H1 (cell line): ENCODE results near the gene ADAMTS17. TPM values are rescaled to one million over a fixed set of nuclear protein-coding genes. Genes with fewer than 3 reads are reported as not detected.

Experiments used
- CTCF ChIA-PET: fragments of 300-600 bp; sonication (Branson Sonifier 250); formaldehyde crosslinking; loops from one replicate; lab custom pipeline; 2021; ENCODE audit not compliant: partially characterized antibody; lab: Charles Lee
- POLR2A ChIA-PET: fragments of 300-600 bp; sonication (Branson Sonifier 250); formaldehyde crosslinking; loops from one replicate; lab custom pipeline; 2021; ENCODE audit warnings: inconsistent platforms; ENCODE audit not compliant: partially characterized antibody; lab: Charles Lee
- DNase-seq, 2 experiments: peaks; one replicate each; pipeline versions ENCODE4 v3.0.0 to v3.0.0-alpha.2; 2010 to 2022; ENCODE audit warnings: low spot score in 2 of 2, low read depth in 1 of 2, mixed read lengths in 1 of 2
- FAIRE-seq: peaks from 2 replicates; lab custom pipeline; 2011; peaks lifted over from hg19 to GRCh38; lab: Jason Lieb, UNC
- H2AFZ ChIP-seq: 2 replicates; pipeline ENCODE4 v1.8.1; 2012; ENCODE audit warnings: low read length, inconsistent platforms
- H2AK5ac ChIP-seq: 2 replicates; pipeline ENCODE4 v1.6.1; 2013; ENCODE audit warnings: low read depth, low read length
- H2BK120ac ChIP-seq: replicated peaks from 2 replicates; pipeline ENCODE3; 2013; ENCODE audit warnings: low read depth, low read length, inconsistent platforms
- H2BK12ac ChIP-seq: 2 replicates; pipeline ENCODE4 v1.6.1; 2013; ENCODE audit warnings: low read depth, low read length
- H2BK15ac ChIP-seq: 2 replicates; pipeline ENCODE4 v1.6.1; 2013; ENCODE audit warnings: low read length
- H2BK20ac ChIP-seq: 2 replicates; pipeline ENCODE4 v1.6.1; 2013; ENCODE audit warnings: low read length
- H2BK5ac ChIP-seq: 2 replicates; pipeline ENCODE4 v1.6.1; 2013; ENCODE audit warnings: low read depth, low read length
- H3K14ac ChIP-seq: 2 replicates; pipeline ENCODE4 v1.6.1; 2013; ENCODE audit warnings: inconsistent platforms; ENCODE audit not compliant: insufficient read length
- H3K18ac ChIP-seq: 2 replicates; pipeline ENCODE4 v1.6.1; 2013; ENCODE audit warnings: low read length; ENCODE audit errors: extremely low read depth
- H3K23ac ChIP-seq: 2 replicates; pipeline ENCODE4 v1.6.1; 2013; ENCODE audit warnings: inconsistent platforms; ENCODE audit not compliant: insufficient read length
- H3K23me2 ChIP-seq: 2 replicates; pipeline ENCODE4 v1.6.1; 2013; ENCODE audit warnings: low read depth, low read length
- H3K27ac ChIP-seq: 2 replicates; pipeline ENCODE4 v1.6.1; 2011; ENCODE audit warnings: low read depth, low read length, inconsistent platforms
- H3K27me3 ChIP-seq, 4 experiments: replicated peaks in 1 of 4; 1 replicate in 1 of 4; 2 replicates in 3 of 4; pipeline versions ENCODE4 v1.6.1 to v1.8.1; 2011 to 2013; ENCODE audit warnings: low read length in 3 of 4, mild to moderate bottlenecking in 3 of 4, inconsistent platforms in 2 of 4, mixed read lengths in 2 of 4, moderate library complexity in 1 of 4; ENCODE audit not compliant: control insufficient read depth in 3 of 4, insufficient read depth in 3 of 4; ENCODE audit errors: extremely low read depth in 1 of 4
- H3K36me3 ChIP-seq, 4 experiments: 2 replicates each; pipeline versions ENCODE4 v1.6.1 to v1.8.1; 2011 to 2013; ENCODE audit warnings: mild to moderate bottlenecking in 4 of 4, low read length in 3 of 4, moderate library complexity in 2 of 4, control low read depth in 1 of 4, inconsistent platforms in 1 of 4; ENCODE audit not compliant: insufficient read depth in 4 of 4, control insufficient read depth in 2 of 4
- H3K4ac ChIP-seq: replicated peaks from 2 replicates; pipeline ENCODE3; 2013; ENCODE audit warnings: low read length, low read depth, mixed read lengths, inconsistent platforms; ENCODE audit not compliant: insufficient read length
- H3K4me1 ChIP-seq, 4 experiments: replicated peaks in 1 of 4; 1 replicate in 1 of 4; 2 replicates in 3 of 4; pipeline versions ENCODE4 v1.6.1 to v1.8.1; 2011 to 2013; ENCODE audit warnings: low read length in 3 of 4, inconsistent platforms in 2 of 4, mixed read lengths in 1 of 4; ENCODE audit not compliant: insufficient read depth in 4 of 4, control insufficient read depth in 3 of 4
- H3K4me2 ChIP-seq, 2 experiments: 2 replicates each; pipeline versions ENCODE4 v1.6.1 to v1.8.1; 2011 to 2013; ENCODE audit warnings: low read depth in 2 of 2, low read length in 2 of 2, control low read depth in 1 of 2, inconsistent platforms in 1 of 2, mild to moderate bottlenecking in 1 of 2; ENCODE audit not compliant: insufficient read depth in 1 of 2
- H3K4me3 ChIP-seq, 4 experiments: fragments of 200-600, 300-600 bp in 1 of 4; sonication (generic), shearing (Covaris generic), sonication (Bioruptor Twin) in 1 of 4; 2 replicates each; pipeline versions ENCODE4 v1.5.1 to v1.8.1; 2011 to 2016; ENCODE audit warnings: low read length in 4 of 4, low read depth in 3 of 4, control low read depth in 2 of 4, inconsistent platforms in 2 of 4, mild to moderate bottlenecking in 2 of 4, mixed read lengths in 1 of 4, moderate library complexity in 1 of 4; ENCODE audit not compliant: insufficient read depth in 2 of 4; ENCODE audit errors: extremely low read depth in 1 of 4
- H3K56ac ChIP-seq: replicated peaks from 2 replicates; pipeline ENCODE3; 2013; ENCODE audit warnings: low read depth, mild to moderate bottlenecking, mixed read lengths, low read length, inconsistent platforms; ENCODE audit not compliant: insufficient read length
- H3K79me1 ChIP-seq: 2 replicates; pipeline ENCODE4 v1.6.1; 2013; ENCODE audit warnings: low read depth, low read length, control low read depth
- H3K79me2 ChIP-seq, 2 experiments: 2 replicates each; pipeline versions ENCODE4 v1.6.1 to v1.8.1; 2012 to 2013; ENCODE audit warnings: low read length in 2 of 2, mild to moderate bottlenecking in 2 of 2, inconsistent platforms in 1 of 2; ENCODE audit not compliant: insufficient read depth in 2 of 2, control insufficient read depth in 1 of 2
- H3K9ac ChIP-seq, 4 experiments: replicated peaks in 1 of 4; 1 replicate in 1 of 4; 2 replicates in 3 of 4; pipeline versions ENCODE4 v1.6.1 to v1.8.1; 2011 to 2013; ENCODE audit warnings: low read depth in 3 of 4, low read length in 3 of 4, control low read depth in 2 of 4, mild to moderate bottlenecking in 2 of 4, moderate library complexity in 2 of 4, inconsistent platforms in 1 of 4; ENCODE audit errors: extremely low read depth in 1 of 4
- H3K9me3 ChIP-seq, 2 experiments: 2 replicates each; pipeline versions ENCODE4 v1.6.1 to v1.8.1; 2012 to 2013; ENCODE audit warnings: mild to moderate bottlenecking in 2 of 2, moderate library complexity in 2 of 2, control low read depth in 1 of 2, inconsistent platforms in 1 of 2, low read depth in 1 of 2, low read length in 1 of 2, mixed read lengths in 1 of 2; ENCODE audit not compliant: insufficient read depth in 2 of 2
- H4K20me1 ChIP-seq, 2 experiments: replicated peaks in 1 of 2; 2 replicates each; pipeline versions ENCODE3 to v1.8.1; 2011 to 2013; ENCODE audit warnings: inconsistent platforms in 2 of 2, low read length in 2 of 2, mild to moderate bottlenecking in 1 of 2; ENCODE audit not compliant: insufficient read depth in 2 of 2, control insufficient read depth in 1 of 2
- H4K5ac ChIP-seq: 2 replicates; pipeline ENCODE4 v1.6.1; 2013; ENCODE audit warnings: low read length, low read depth, mixed read lengths, inconsistent platforms; ENCODE audit not compliant: insufficient read length
- H4K8ac ChIP-seq: 2 replicates; pipeline ENCODE4 v1.8.0; 2013; ENCODE audit warnings: mild to moderate bottlenecking, moderate library complexity, low read length, inconsistent platforms; ENCODE audit not compliant: insufficient read depth; ENCODE audit errors: extremely low read depth
- H4K91ac ChIP-seq: replicated peaks from 2 replicates; pipeline ENCODE3; 2013; ENCODE audit warnings: low read length, mixed read lengths, inconsistent platforms; ENCODE audit not compliant: insufficient read length
- CHD2 ChIP-seq: IDR thresholded peaks from 2 replicates; pipeline ENCODE4 v1.6.1; 2012; ENCODE audit warnings: low read length, improper control_type of control experiment
- SAP30 ChIP-seq: fragments of 300-600 bp; sonication (generic); IDR thresholded peaks from 2 replicates; pipeline ENCODE4 v1.7.1; 2012; ENCODE audit warnings: low read length, moderate library complexity, mild to moderate bottlenecking, inconsistent platforms; ENCODE audit not compliant: insufficient read depth, insufficient replicate concordance
- SIX5 ChIP-seq: IDR thresholded peaks from 2 replicates; pipeline ENCODE4 v1.6.1; 2011; ENCODE audit warnings: mild to moderate bottlenecking, low read depth, low read length
- SP1 ChIP-seq: IDR thresholded peaks from 2 replicates; pipeline ENCODE4 v1.6.1; 2011; ENCODE audit warnings: low read depth, low read length
- ZNF274 ChIP-seq: IDR thresholded peaks from 2 replicates; pipeline ENCODE4 v1.7.0; 2012; ENCODE audit warnings: low read length, borderline replicate concordance; ENCODE audit errors: extremely low read depth
- WGBS, 2 experiments: shearing (Covaris generic) in 1 of 2; methylation state at CpG; one replicate each; pipeline versions ENCODE4 v1.1.6 to v1.1.7; 2013 to 2015; ENCODE audit warnings: low lambda C conversion rate in 2 of 2, mixed read lengths in 2 of 2, inconsistent platforms in 1 of 2, low coverage in 1 of 2, missing lambda C conversion rate in 1 of 2; ENCODE audit not compliant: insufficient replicate concordance in 2 of 2, insufficient coverage in 1 of 2, insufficient read length in 1 of 2; ENCODE audit errors: extremely low coverage in 1 of 2, missing lambda C conversion rate in 1 of 2; 5-methylcytosine and 5-hydroxymethylcytosine counted together
- polyA plus RNA-seq, 7 experiments: library from polyadenylated mRNA; depleted of rRNA in 3 of 7; stranded (reverse) in 5 of 7; unstranded in 2 of 7; fragments of >200 nt in 5 of 7; fragments of 200-250 nt in 2 of 7; gene quantifications; 1 replicate in 5 of 7; 2 replicates in 1 of 7; 4 replicates in 1 of 7; pipeline versions ENCODE4 v1.2.1 to v1.2.3, GENCODE V29; 2011 to 2013; ENCODE audit warnings: missing spikeins in 2 of 7, mixed read lengths in 2 of 7
- total RNA-seq: library from RNA; stranded (reverse); fragmentation: NEBNext Ultra II Directional; extraction: Animal tissue kit (Norgen Biotek cat#: 25700); gene quantifications from 2 replicates; pipeline ENCODE4 v1.2.1, GENCODE V29; 2021

ADAMTS17 gene
- total and polyA plus RNA-seq, 2 of the 8 experiments (the other 6 are each of a cell fraction or from before 2014, with no cell fraction given) = 0.51 to 1.7 TPM

DNA sequence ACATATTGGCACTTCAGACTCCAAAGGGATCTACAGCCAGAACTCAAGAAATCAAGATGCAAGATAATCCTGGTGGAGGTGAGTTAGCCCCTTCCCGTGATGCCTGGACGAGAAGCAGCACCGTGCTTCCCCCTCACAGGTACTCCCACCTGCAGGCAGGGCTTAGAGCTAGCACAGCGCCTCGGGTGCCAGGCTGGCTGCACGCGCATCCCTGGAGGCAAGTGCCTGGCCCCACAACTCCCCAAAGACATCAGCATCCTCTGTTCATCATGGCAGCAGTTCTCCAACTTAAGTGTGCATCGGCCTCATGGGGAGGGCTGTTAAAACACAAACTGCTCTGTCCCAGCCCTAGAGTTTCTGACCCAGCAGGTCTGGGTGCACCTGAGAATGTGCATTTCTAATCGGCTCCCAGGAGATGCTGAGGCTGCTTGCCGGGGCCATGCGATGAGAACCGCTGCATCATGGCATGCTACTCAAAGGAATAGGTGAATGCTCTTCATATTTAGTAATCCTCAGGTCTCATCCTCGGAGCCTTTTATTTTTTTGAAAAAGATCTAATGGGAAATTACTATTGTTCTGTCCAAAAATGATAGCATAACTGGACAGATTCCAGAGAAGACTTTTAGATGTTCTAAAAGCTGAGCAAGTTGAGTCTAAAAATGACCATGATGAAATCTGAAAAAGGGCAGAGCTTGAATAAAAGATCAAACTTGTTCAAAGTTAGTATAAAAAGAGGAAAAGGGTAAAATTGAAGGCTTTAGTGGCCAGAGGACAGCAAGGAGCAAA is 244.2 kb downstream of the ADAMTS17 start:
- Histone ChIP-seq H3K23me2 (no peaks in the 10 kb centered on the region), H3K4me1 (peaks cover 0 to 3% (median 0%) of the 10 kb centered on the region in 4 experiments; a peak in 1 of 7 replicates), H3K23ac (no peak overlapping the region), H3K79me2 (no peaks in the 10 kb centered on the region), H3K4ac (no peak overlapping the region), H2AFZ (no peak overlapping the region), H3K9me3 (no peaks in the 10 kb centered on the region), H3K4me2 (no peak overlapping the region), H2BK15ac (no peak overlapping the region), H3K18ac (no peak overlapping the region), H3K27me3 (no peaks in the 10 kb centered on the region), H4K8ac (no peak overlapping the region), H3K36me3 (no peaks in the 10 kb centered on the region), H2BK120ac (no peak overlapping the region), H3K56ac (no peak overlapping the region), H3K9ac (no peak overlapping the region), H4K20me1 (no peaks in the 10 kb centered on the region), H3K4me3 (no peak overlapping the region), H2AK5ac (no peak overlapping the region), H3K14ac (no peak overlapping the region), H3K27ac (no peak overlapping the region), H4K91ac (no peak overlapping the region), H2BK20ac (no peak overlapping the region), H4K5ac (no peak overlapping the region), H3K79me1 (no peaks in the 10 kb centered on the region), H2BK12ac (no peak overlapping the region), H2BK5ac (no peak overlapping the region)
- DNase-seq = no peak
- CTCF ChIA-PET = interaction anchor here (2.5 kb wide), 1 partner anchor 9 kb away, joined by 10 read pairs; no protein-coding TSS in a partner anchor
- WGBS, 2 experiments = 89% methylated on average over 13 of the region's 13 CpGs; no CpG with 5 or more reads in 1 of the 2 experiments
- no peak for FAIRE-seq
- POLR2A ChIA-PET = no interaction called here
- TF ChIP-seq SAP30 (no peak), SIX5 (no peak), CHD2 (no peak), SP1 (no peak), ZNF274 (no peak)
